Panc1 (cell line): ENCODE measurements around the gene PIWIL4. TPM values are rescaled to one million over a fixed set of nuclear protein-coding genes. Genes with fewer than 3 reads are reported as not detected.

Source experiments
- ATAC-seq: fragments of 200-7000 bp; cut with Tn5 transposase; 2 replicates; pipeline ENCODE4 v1.9.1; 2020; ENCODE audit warnings: mild to moderate bottlenecking, moderate library complexity
- BruUV-seq: library from RNA; stranded (reverse); fragments of 400-500 nt; replicated peaks from 2 replicates; lab custom pipeline; 2021; lab: Mats Ljungman, UMichigan
- CTCF ChIA-PET: fragments of 300-600 bp; sonication (Branson Sonifier 250); formaldehyde crosslinking; loops from one replicate; lab custom pipeline; 2022; ENCODE audit warnings: antibody characterized with exemption; lab: Charles Lee
- POLR2A ChIA-PET: fragments of 300-600 bp; sonication (Branson Sonifier 250); formaldehyde crosslinking; loops from one replicate; lab custom pipeline; 2022; ENCODE audit warnings: antibody characterized with exemption; lab: Charles Lee
- DNase-seq: peaks from one replicate; pipeline ENCODE4 v3.0.0-alpha.2; 2010; ENCODE audit warnings: low read depth, low spot score
- H3K27ac ChIP-seq: 2 replicates; pipeline ENCODE4 v1.5.1; 2011; ENCODE audit warnings: mild to moderate bottlenecking, low read length, inconsistent platforms
- H3K27me3 ChIP-seq: fragments of 200-500 bp; sonication (Bioruptor generic); 2 replicates; pipeline ENCODE4 v1.6.0; 2014; ENCODE audit warnings: low read length, inconsistent platforms; ENCODE audit not compliant: control insufficient read depth, insufficient read depth
- H3K36me3 ChIP-seq: fragments of 200-500 bp; sonication (Bioruptor generic); 2 replicates; pipeline ENCODE4 v1.5.1; 2014; ENCODE audit warnings: inconsistent platforms, mild to moderate bottlenecking, low read length, moderate library complexity; ENCODE audit not compliant: control insufficient read depth, insufficient read depth
- H3K4me1 ChIP-seq: 2 replicates; pipeline ENCODE4 v1.5.1; 2011; ENCODE audit warnings: inconsistent platforms, mild to moderate bottlenecking, low read length, moderate library complexity; ENCODE audit not compliant: control insufficient read depth, insufficient read depth
- H3K4me3 ChIP-seq, 2 experiments: 2 replicates each; pipeline ENCODE4 v1.5.1; 2011 to 2012; ENCODE audit warnings: low read depth in 2 of 2, low read length in 2 of 2, mild to moderate bottlenecking in 2 of 2, inconsistent platforms in 1 of 2, moderate library complexity in 1 of 2
- H3K9me3 ChIP-seq: fragments of 200-500 bp; sonication (Bioruptor generic); 2 replicates; pipeline ENCODE4 v1.5.1; 2014; ENCODE audit warnings: low read depth, mild to moderate bottlenecking, inconsistent platforms, low read length, moderate library complexity; ENCODE audit not compliant: control insufficient read depth, insufficient read depth
- CTCF ChIP-seq: fragments of 450-650 bp; IDR thresholded peaks from 2 replicates; pipeline ENCODE4 v1.5.1; 2017; ENCODE audit warnings: mild to moderate bottlenecking
- POLR2AphosphoS5 ChIP-seq: IDR thresholded peaks from 2 replicates; pipeline ENCODE4 v1.6.1; 2012; ENCODE audit warnings: mild to moderate bottlenecking, low read depth, low read length, moderate library complexity
- SIN3A ChIP-seq: IDR thresholded peaks from 2 replicates; pipeline ENCODE4 v1.6.1; 2012; ENCODE audit warnings: low read depth, mild to moderate bottlenecking, low read length, moderate library complexity, borderline replicate concordance; ENCODE audit not compliant: insufficient read depth
- TCF7L2 ChIP-seq: IDR thresholded peaks from 2 replicates; pipeline ENCODE4 v1.6.1; 2011; ENCODE audit warnings: mild to moderate bottlenecking, low read depth, low read length, inconsistent platforms
- in situ Hi-C: cut with HindIII; loops from 2 replicates; pipeline ENCODE4 v1.10.0; 2016; ENCODE audit warnings: low sequenced_read_pairs, low pct_unique_long_range_greater_than_20kb
- intact Hi-C: fragments of 100-400 bp; cut with micrococcal nuclease; formaldehyde crosslinking; loops from one replicate; pipeline ENCODE4 v1.10.0; 2022; ENCODE audit not compliant: unreplicated experiment
- total RNA-seq: library from RNA; stranded (reverse); gene quantifications from one replicate; pipeline ENCODE4 v1.2.1, GENCODE V29; 2021; ENCODE audit not compliant: unreplicated experiment
- TF ChIP-seq, protein P1 (sequence below), 2 experiments: IDR thresholded peaks; 2 replicates each; pipeline ENCODE4 v1.6.1; 2011 to 2012; ENCODE audit warnings: low read depth in 2 of 2, control low read depth in 1 of 2, low read length in 1 of 2, mild to moderate bottlenecking in 1 of 2, moderate library complexity in 1 of 2; ENCODE audit not compliant: insufficient read depth in 1 of 2

The PIWIL4 gene
- total RNA-seq, 1 experiment from 2014 or later = 2.1 TPM

GRCh38 chr11:94583866-94584500 lies 16.8 kb downstream of the PIWIL4 start:
- Histone ChIP-seq H3K27ac (no peak overlapping the region), H3K27me3 (no peaks in the 10 kb centered on the region), H3K9me3 (no peaks in the 10 kb centered on the region), H3K4me1 (no peaks in the 10 kb centered on the region), H3K36me3 (no peaks in the 10 kb centered on the region), H3K4me3 (no peak overlapping the region)
- TF ChIP-seq, protein P1, sequence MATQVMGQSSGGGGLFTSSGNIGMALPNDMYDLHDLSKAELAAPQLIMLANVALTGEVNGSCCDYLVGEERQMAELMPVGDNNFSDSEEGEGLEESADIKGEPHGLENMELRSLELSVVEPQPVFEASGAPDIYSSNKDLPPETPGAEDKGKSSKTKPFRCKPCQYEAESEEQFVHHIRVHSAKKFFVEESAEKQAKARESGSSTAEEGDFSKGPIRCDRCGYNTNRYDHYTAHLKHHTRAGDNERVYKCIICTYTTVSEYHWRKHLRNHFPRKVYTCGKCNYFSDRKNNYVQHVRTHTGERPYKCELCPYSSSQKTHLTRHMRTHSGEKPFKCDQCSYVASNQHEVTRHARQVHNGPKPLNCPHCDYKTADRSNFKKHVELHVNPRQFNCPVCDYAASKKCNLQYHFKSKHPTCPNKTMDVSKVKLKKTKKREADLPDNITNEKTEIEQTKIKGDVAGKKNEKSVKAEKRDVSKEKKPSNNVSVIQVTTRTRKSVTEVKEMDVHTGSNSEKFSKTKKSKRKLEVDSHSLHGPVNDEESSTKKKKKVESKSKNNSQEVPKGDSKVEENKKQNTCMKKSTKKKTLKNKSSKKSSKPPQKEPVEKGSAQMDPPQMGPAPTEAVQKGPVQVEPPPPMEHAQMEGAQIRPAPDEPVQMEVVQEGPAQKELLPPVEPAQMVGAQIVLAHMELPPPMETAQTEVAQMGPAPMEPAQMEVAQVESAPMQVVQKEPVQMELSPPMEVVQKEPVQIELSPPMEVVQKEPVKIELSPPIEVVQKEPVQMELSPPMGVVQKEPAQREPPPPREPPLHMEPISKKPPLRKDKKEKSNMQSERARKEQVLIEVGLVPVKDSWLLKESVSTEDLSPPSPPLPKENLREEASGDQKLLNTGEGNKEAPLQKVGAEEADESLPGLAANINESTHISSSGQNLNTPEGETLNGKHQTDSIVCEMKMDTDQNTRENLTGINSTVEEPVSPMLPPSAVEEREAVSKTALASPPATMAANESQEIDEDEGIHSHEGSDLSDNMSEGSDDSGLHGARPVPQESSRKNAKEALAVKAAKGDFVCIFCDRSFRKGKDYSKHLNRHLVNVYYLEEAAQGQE (IDR thresholded peaks at IDR 0.05; ENCODE audit: insufficient read depth in 1 of 2, low read depth in 2 of 2, low read length in 1 of 2) = no peak
- TF ChIP-seq TCF7L2 (no peak), POLR2AphosphoS5 (no peak), CTCF (no peak), SIN3A (no peak)
- BruUV-seq = no TSS peak
- intact Hi-C loops (no loop called here), in situ Hi-C loops (no loop called here)
- DNase-seq = no peak
- ATAC-seq = peak; percentile 71
- ChIA-PET CTCF (no interaction called here), POLR2A (no interaction called here)

- no peak for DNase-seq
- Histone ChIP-seq H3K27ac (no peak overlapping the region), H3K4me3 (no peak overlapping the region), H3K9me3 (no peaks in the 10 kb centered on the region), H3K36me3 (no peaks in the 10 kb centered on the region), H3K27me3 (no peaks in the 10 kb centered on the region), H3K4me1 (no peaks in the 10 kb centered on the region)
- no peak for TF ChIP-seq CTCF
- no peak for TF ChIP-seq SIN3A
- no peak for TF ChIP-seq POLR2AphosphoS5
- no TSS peak for BruUV-seq
- CTCF ChIA-PET = no interaction called here
- no peak for ATAC-seq
- POLR2A ChIA-PET = no interaction called here
- intact Hi-C loops (no loop called here), in situ Hi-C loops (no loop called here)
Observed at GRCh38 chr11:94584978-94585377, 17.8 kb downstream of the PIWIL4 start.
